ENCODE data around the gene SLC4A11. TPM values are rescaled to one million over a fixed set of nuclear protein-coding genes. Genes with fewer than 3 reads are reported as not detected.

The SLC4A11 gene
- total RNA-seq, 1 donor from 2014 or later: under 0.01 TPM

DNA sequence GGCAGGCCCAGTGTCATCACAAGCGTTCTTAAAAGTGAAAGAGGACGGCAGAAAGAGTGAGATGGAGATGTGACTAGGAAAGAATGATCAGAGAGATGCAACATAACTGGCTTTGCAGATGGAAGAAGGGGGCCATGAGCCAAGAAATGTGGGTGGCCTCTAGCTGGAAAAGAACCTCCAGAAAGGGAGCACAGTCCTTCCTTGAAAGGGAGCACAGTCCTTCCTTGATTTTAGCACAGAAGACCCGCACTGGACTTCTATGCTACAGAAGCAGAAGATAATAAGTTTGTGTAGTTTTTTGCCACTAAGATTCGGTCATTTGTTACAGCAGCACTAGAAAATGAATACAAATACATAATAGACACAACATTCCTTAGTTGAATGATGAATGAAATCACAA lies 58.7 kb downstream of the SLC4A11 start:
- FAIRE-seq (no peak), DNase-seq (ENCODE audit: low spot score in 2 of 2) (no peak)

DNA sequence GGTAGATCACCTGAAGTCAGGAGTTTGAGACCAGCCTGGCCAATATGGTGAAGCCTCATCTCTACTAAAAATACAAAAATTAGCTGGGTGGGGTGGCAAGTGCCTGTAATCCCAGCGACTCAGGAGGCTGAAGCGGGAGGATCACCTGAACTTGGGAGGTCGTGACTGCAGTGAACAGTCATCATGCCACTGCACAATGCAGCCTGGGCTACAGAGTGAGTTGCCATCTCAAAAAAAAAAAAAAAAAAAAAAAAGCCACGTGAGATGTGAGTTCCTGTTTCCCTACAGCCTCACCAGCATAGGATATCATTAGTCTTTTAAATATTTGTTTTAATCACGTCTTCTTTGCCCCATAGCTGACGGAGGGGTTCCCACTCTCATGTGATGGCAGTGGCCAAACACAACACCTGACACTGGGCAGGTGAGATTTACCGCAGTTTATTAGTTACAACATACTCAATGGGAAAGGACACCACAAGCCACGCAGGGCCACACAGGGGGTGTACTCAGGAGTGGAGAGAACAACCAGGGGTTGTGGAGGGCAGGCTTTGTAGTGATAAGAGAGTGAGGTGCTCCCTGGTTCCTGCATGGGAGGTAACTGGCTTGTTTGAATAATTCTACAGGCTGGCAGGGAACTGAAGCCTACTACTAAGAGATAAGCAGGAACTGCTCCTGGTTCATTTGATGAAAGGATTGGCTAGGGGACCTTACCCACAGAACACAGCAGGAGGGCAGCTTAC lies 61.1 kb downstream of the SLC4A11 start:
- no peak for DNase-seq (ENCODE audit: low spot score in 2 of 2)
- no peak for FAIRE-seq

Other genes starting within 250 kb of the SLC4A11 start
- gene GNRH2, start 195.6 kb downstream of the SLC4A11 start, total RNA-seq: not detected
- gene MRPS26, start 193.1 kb downstream of the SLC4A11 start, total RNA-seq: 36.3 TPM
- not detected for gene OXT, start 167.6 kb downstream of the SLC4A11 start, total RNA-seq
- gene AVP, start 154.5 kb downstream of the SLC4A11 start, total RNA-seq: not detected
- gene FASTKD5, start 79.3 kb downstream of the SLC4A11 start, total RNA-seq: 24.9 TPM
- gene UBOX5, start 79.3 kb downstream of the SLC4A11 start, total RNA-seq: 2.0 TPM
- 13.9 TPM for gene LZTS3, start 65.6 kb downstream of the SLC4A11 start, total RNA-seq
- gene DDRGK1, start 34.5 kb downstream of the SLC4A11 start, total RNA-seq: 20.8 TPM
- gene ITPA, start 29.7 kb downstream of the SLC4A11 start, total RNA-seq: 47.3 TPM
- gene DNAAF9, start 168.5 kb upstream of the SLC4A11 start, total RNA-seq: 31.4 TPM
- 51.0 TPM for gene ATRN, start 231.8 kb upstream of the SLC4A11 start, total RNA-seq

Data from frontal cortex (tissue), 4 donors.